GM15510 (cell line): Measurements from ENCODE around the gene PCDHGA8.
"Not testable (repeated sequence)": the region's sequence is repeated elsewhere in the genome, so short reads cannot be mapped to it uniquely, and the experiment has no call there.

Source experiments
- POLR2A ChIP-seq: IDR thresholded peaks from 3 replicates; pipeline ENCODE4 v1.6.1; 2011; ENCODE audit warnings: borderline replicate concordance; ENCODE audit not compliant: insufficient read length; ENCODE audit errors: extremely low read depth

PCDHGA8 gene

DNA sequence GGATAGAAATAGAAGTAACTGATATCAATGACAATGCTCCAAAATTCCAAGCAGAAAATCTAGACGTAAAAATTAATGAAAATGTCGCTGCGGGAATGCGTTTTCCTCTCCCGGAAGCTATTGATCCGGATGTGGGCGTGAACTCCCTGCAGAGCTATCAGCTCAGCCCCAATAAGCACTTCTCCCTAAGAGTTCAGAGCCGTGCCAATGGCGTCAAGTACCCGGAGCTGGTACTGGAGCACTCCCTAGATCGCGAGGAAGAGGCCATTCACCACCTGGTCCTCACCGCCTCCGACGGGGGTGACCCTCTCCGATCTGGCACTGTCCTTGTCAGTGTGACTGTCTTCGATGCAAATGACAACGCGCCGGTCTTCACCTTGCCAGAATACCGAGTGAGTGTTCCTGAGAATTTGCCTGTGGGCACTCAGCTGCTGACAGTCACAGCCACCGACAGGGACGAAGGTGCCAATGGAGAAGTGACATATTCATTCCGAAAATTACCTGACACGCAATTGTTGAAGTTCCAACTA is 21.2 kb downstream of the PCDHGA8 start:
- TF ChIP-seq POLR2A, result no peak

DNA sequence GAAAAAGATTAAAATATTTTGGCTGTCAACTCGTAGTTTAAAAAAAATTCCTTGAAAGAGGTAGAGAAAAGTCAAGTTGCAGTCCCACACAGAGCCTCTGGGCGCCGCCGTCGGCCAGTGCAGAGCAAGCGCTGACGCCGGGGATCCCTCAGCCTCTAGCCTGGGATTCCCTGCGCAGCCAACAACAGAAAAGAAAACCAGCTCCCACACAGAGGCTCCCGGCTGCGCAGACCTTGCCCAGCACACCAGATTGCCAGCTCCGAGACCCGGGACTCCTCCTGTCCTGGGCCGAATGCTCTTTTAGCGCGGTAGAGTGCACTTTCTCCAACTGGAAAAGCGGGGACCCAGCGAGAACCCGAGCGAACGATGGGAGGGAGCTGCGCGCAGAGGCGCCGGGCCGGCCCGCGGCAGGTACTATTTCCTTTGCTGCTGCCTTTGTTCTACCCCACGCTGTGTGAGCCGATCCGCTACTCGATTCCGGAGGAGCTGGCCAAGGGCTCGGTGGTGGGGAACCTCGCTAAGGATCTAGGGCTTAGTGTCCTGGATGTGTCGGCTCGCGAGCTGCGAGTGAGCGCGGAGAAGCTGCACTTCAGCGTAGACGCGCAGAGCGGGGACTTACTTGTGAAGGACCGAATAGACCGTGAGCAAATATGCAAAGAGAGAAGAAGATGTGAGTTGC is 25.2 kb downstream of the PCDHGA8 start, which contains the start of gene PCDHGB7:
TSS of gene PCDHGB7 (plus strand) at position 184 of the 679 bp plus-strand sequence. CDS start at position 367, 183 bp downstream.
- TF ChIP-seq POLR2A, result not testable (repeated sequence)

DNA sequence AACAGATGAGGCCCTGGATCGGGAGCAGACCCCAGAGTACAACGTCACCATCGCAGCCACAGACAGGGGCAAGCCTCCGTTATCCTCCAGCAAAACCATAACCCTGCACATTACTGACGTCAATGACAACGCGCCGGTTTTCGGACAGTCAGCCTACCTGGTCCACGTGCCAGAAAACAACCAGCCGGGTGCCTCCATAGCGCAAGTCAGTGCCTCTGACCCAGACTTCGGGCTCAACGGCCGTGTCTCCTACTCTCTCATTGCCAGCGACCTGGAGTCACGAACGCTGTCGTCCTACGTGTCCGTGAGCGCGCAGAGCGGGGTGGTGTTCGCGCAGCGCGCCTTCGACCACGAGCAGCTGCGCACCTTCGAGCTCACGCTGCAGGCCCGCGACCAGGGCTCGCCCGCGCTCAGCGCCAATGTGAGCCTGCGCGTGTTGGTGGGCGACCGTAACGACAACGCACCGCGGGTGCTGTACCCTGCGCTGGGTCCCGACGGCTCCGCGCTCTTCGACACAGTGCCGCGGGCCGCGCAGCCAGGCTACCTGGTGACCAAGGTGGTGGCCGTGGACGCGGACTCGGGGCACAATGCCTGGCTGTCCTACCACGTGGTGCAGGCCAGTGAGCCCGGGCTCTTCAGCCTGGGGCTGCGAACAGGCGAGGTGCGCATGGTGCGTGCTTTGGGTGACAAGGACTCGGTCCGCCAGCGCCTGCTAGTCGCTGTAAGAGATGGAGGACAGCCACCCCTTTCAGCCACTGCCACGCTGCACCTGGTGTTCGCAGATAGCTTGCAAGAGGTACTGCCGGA is 26.8 kb downstream of the PCDHGA8 start:
- no peak for TF ChIP-seq POLR2A

DNA sequence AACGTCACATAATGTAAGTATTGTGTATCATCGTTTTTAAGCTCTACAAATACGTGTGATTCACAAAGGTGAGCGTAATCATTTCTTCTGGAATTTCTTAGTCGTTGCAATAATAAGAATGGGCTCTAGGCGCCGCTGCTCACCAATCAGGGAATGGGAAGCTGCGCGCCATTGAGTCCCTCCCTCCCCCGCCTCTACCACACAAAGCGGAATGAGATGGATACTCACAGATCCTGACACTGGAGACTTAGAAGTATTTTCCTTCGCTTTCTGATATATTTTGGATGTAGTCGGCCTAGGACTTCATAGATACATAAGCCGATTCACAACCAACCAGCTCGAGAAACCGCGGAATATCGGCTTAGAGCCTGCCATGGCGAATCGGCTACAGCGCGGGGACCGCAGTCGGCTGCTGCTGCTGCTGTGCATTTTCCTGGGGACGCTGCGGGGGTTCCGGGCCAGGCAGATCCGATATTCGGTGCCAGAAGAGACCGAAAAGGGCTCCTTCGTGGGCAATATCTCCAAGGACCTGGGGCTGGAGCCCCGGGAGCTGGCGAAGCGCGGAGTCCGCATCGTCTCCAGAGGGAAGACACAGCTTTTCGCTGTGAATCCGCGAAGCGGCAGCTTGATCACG is 28.5 kb downstream of the PCDHGA8 start, which contains the start of gene PCDHGA11:
TSS of gene PCDHGA11 (plus strand) at position 197 of the 634 bp plus-strand sequence. CDS start at position 374, 177 bp downstream.
- no peak for TF ChIP-seq POLR2A

DNA sequence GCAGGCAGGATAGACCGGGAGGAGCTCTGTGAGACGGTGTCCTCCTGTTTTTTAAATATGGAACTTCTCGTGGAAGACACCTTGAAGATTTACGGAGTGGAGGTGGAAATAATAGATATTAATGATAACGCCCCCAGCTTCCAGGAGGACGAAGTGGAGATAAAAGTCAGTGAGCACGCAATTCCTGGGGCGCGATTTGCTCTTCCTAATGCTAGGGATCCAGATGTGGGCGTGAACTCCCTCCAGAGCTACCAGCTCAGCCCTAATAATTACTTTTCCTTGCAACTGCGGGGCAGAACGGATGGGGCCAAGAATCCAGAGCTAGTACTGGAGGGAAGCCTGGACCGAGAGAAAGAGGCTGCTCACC is 29.0 kb downstream of the PCDHGA8 start:
- TF ChIP-seq POLR2A, result no peak

DNA sequence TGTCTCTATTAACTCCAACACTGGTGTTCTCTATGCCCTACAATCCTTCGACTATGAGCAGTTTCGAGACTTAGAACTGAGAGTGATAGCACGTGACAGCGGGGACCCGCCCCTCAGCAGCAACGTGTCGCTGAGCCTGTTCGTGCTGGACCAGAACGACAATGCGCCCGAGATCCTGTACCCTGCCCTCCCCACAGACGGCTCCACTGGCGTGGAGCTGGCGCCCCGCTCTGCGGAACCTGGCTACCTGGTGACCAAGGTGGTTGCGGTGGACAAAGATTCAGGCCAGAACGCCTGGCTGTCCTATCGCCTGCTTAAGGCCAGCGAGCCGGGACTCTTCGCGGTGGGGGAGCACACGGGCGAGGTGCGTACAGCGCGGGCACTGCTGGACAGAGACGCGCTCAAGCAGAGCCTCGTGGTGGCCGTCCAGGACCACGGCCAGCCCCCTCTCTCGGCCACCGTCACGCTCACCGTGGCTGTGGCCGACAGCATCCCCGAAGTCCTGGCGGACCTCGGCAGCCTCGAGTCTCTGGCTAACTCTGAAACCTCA is 30.4 kb downstream of the PCDHGA8 start:
- TF ChIP-seq POLR2A, result no peak

DNA sequence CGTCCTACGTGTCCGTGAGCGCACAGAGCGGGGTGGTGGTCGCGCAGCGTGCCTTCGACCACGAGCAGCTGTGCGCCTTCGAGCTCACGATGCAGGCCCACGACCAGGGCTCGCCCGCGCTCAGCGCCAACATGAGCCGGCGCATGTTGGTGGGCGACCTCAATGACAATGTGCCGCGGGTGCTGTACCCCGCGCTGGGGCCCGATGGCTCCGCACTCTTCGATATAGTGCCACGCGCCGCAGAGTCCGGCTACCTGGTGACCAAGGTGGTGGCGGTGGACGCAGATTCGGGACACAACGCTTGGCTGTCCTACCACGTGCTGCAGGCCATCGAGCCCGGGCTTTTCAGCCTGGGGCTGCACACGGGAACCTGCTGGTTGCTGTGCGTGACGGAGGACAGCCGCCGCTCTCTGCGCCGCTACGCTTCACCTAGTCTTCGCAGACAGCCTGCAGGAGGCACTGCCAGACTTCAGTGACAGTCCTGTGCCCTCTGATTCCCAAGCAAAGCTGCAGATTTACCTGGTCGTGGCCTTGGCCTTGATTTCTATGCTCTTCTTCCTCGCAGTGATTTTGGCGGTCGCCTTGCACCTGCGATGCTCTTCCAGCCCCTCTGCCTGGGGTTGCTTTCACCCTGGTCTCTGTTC is 35.5 kb downstream of the PCDHGA8 start:
- TF ChIP-seq POLR2A, result no peak

DNA sequence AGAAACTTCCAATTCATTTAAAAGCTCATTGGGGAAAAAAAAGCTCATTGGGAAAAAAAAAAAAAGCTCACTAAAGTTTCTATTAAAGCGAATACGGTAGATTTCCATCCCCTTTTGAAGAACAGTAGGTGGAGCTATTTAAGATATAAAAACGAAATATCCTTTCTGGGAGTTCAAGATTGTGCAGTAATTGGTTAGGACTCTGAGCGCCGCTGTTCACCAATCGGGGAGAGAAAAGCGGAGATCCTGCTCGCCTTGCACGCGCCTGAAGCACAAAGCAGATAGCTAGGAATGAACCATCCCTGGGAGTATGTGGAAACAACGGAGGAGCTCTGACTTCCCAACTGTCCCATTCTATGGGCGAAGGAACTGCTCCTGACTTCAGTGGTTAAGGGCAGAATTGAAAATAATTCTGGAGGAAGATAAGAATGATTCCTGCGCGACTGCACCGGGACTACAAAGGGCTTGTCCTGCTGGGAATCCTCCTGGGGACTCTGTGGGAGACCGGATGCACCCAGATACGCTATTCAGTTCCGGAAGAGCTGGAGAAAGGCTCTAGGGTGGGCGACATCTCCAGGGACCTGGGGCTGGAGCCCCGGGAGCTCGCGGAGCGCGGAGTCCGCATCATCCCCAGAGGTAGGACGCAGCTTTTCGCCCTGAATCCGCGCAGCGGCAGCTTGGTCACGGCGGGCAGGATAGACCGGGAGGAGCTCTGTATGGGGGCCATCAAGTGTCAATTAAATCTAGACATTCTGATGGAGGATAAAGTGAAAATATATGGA is 38.1 kb downstream of the PCDHGA8 start, which contains the start of gene PCDHGA12:
TSS of gene PCDHGA12 (plus strand) at position 176 of the 782 bp plus-strand sequence. CDS start at position 429, 253 bp downstream.
- no peak for TF ChIP-seq POLR2A

DNA sequence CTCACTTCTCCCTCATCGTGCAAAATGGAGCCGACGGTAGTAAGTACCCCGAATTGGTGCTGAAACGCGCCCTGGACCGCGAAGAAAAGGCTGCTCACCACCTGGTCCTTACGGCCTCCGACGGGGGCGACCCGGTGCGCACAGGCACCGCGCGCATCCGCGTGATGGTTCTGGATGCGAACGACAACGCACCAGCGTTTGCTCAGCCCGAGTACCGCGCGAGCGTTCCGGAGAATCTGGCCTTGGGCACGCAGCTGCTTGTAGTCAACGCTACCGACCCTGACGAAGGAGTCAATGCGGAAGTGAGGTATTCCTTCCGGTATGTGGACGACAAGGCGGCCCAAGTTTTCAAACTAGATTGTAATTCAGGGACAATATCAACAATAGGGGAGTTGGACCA is 38.9 kb downstream of the PCDHGA8 start:
- TF ChIP-seq POLR2A, result no peak

DNA sequence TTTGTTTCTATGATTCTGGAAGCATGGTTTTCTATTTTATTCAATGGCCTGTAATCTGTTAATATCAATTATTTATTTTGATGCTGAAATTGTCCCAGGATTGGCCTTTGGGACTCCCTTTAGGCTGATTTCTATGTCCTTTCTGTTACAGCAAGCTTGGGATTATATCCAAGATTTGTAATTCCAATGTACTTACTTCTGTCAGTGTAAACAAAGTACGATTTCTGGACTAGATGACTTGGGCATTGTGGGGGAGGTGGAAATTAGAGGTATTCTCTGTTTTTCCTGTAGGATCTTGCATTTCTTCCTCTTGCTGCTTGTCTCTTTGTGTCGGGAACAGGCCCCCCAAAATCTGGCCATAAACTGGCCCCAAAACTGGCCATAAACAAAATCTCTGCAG is 41.6 kb downstream of the PCDHGA8 start:
- no peak for TF ChIP-seq POLR2A

DNA sequence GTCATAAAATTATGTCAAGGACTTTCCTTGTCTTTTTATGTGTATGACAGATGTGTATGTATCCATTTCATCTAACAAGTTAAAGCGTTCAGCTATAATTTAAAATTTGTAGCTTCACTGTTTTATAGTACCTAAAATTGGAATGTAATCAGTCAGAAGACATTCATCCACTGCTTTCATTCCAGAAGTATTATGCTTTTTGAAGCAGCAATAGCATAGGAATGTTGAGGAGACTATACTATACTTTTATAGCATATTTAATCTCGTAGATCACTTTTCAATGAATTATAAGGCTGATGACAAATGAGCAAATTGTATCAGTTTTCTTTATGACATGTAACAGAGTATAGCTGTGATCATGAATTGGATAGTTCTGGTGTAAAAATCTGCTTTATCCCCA is 44.8 kb downstream of the PCDHGA8 start:
- TF ChIP-seq POLR2A, result no peak

DNA sequence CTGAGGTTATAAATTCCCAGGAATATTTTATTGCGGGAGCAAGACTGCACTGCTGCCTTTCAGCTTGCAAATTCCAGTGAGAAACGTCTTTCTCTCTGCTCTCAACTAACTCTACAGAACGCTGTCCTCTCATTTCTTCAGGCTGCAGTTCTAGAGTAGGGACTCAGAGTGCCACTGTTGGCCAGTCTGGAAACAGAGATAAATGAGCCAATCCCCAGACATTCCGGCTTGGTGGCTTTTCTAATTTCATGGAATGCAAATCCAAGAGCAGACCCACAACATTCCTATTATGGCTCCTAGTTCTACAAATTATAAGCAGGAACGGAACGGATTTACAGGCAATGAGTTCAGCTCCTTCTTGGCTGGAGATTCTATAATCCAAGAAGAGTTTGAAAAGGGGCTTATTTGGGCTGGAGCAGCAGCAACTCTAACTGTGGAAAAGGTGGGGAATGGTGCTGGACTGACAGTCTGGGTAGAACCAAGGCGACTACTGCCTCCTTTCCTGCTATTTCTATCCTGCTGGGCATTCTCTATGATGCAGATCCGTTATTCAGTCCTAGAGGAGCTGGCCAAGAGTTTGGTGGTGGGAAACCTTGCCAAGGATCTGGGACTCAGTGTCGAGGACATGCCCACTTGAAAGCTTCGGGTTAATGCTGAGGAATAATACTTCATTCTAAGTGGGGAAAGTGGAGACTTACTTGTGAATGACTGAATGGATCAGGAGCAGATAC is 47.1 kb downstream of the PCDHGA8 start:
- TF ChIP-seq POLR2A, result no peak

DNA sequence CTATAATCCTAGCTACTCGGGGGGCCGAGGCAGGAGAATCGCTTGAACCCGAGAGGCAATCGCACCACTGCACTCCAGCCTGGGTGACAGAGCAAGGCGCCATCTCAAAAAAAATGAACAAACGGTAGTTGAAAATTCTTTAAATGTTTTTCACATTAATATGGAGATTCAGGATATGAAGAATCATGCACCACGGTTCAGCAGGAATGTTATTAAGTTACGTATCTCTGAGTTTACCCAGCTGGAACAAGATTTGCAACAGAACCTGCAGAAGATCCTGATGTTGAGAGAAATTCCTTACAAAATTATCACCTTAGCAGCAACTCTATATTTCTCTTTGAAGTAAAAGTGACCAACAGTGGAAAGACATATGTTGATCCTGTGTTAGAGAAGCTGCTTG is 47.9 kb downstream of the PCDHGA8 start:
- no peak for TF ChIP-seq POLR2A

DNA sequence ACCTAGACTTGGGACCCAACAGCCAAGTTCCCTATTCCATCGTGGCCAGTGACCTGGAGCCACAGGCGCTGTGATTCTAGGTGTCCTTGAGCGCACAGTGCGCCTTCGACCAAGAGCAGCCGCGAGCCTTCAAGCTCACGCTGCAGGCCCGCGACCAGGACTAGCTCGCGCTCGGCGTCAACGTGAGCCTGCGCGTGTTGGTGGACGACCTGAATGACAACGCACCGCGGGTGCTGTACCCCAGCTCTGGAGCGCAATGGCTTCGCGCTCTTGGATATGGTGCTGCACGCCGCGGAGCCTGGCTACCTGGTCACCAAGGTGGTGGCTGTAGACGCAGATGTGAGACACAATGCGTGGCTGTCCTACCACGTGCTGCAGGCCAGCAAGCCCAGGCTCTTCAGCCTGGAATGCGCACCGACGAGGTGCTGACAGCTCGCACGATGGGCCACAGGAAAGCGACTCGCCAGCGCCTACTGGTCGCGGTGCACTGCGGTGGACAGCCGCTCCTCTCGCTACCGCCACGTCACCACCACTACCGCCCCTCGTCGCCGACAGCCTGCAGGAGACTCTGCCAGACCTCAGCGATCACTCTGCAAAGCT is 49.2 kb downstream of the PCDHGA8 start:
- no peak for TF ChIP-seq POLR2A
